ENCODE measurements around the gene TRMT6.

The TRMT6 gene, protein sequence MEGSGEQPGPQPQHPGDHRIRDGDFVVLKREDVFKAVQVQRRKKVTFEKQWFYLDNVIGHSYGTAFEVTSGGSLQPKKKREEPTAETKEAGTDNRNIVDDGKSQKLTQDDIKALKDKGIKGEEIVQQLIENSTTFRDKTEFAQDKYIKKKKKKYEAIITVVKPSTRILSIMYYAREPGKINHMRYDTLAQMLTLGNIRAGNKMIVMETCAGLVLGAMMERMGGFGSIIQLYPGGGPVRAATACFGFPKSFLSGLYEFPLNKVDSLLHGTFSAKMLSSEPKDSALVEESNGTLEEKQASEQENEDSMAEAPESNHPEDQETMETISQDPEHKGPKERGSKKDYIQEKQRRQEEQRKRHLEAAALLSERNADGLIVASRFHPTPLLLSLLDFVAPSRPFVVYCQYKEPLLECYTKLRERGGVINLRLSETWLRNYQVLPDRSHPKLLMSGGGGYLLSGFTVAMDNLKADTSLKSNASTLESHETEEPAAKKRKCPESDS

DNA sequence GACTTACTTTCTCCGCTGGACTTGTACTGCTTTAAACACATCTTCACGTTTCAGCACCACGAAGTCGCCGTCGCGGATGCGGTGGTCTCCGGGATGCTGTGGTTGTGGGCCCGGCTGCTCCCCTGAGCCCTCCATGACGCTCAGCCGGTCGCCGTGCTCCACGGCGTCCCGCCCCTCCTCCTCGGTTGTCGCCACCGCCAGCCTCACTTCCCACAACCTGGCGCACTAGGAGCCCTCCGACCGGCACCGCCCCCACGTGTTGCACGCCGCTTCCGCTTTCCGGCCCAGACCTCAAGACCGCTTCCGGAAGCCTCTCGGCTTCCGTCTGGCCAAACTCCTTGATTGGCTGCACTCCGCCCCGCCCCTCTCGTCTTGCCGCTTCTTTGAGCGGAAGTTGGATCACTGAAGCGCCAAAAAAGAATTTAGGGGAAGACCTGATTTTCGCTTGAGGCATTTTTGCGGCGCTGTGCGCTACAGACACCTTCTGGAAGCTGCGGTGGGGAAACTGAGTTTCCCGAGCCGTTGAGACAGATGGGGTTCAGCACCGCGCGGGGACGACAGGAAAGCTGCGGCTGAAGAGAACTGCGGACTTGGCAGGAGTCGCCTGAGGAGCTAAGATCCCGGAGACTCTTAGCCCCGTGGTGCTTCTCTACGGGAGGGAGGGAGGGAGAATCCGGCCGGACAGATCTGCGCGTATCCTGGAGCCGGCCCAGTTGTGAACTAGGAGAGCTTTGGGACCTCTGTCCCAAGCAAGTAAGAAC lies at the start of gene TRMT6, which contains the start of gene MCM8:
Gene TRMT6 (minus strand): TSS at position 263 of the 761 bp plus-strand sequence. CDS start 128 bp downstream, at position 135.
Gene MCM8 (plus strand): TSS at position 382 of the 761 bp plus-strand sequence. CDS start 1,364 bp downstream, outside the sequence.
- no peaks in the 10 kb centered on the region for H3K27me3 ChIP-seq (ENCODE audit: low read depth, low read length)
- H3K9me3 ChIP-seq (ENCODE audit: control insufficient read depth in 1 of 2, low read length in 2 of 2): no peaks in the 10 kb centered on the region
- H3K36me3 ChIP-seq (ENCODE audit: control insufficient read depth in 1 of 2, insufficient read depth in 2 of 2, low read length in 2 of 2): peaks cover 12 to 34% of the 10 kb centered on the region in 2 donors
- peaks cover 8 to 22% of the 10 kb centered on the region in 2 donors for H3K4me1 ChIP-seq (ENCODE audit: control insufficient read depth in 1 of 2, insufficient read depth in 2 of 2, low read length in 2 of 2)
- peak within 1 kb of the TSS; percentile 67 for H3K27ac ChIP-seq (ENCODE audit: low read length)
- H3K4me3 ChIP-seq (ENCODE audit: low read depth in 1 of 2, low read length in 2 of 2): peak within 1 kb of the TSS; percentile 85 to 88

DNA sequence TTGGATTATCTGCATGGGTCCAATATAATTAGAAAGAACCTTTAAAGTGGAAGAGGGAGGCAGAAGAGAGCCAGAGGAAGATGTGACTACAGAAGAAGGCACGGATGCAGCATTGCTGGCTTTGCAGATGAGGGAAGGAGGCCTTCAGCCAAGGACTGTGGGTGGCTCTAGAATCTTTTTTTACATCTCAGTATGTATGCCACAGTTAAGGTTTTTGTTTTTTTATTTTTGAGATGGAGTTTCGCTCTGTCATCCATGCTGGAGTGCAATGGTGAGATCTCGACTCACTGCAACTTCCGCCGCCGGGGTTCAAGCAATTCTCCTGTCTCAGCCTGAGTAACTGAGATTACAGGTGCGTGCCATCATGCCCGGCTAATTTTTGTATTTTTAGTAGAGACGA lies 49.5 kb upstream of the TRMT6 start:
- Histone ChIP-seq H3K27ac (ENCODE audit: low read length) (no peak overlapping the region), H3K27me3 (ENCODE audit: low read depth, low read length) (no peaks in the 10 kb centered on the region), H3K36me3 (ENCODE audit: control insufficient read depth in 1 of 2, insufficient read depth in 2 of 2, low read length in 2 of 2) (peaks cover 0 to 4% of the 10 kb centered on the region in 2 donors), H3K4me1 (ENCODE audit: control insufficient read depth in 1 of 2, insufficient read depth in 2 of 2, low read length in 2 of 2) (no peaks in the 10 kb centered on the region), H3K9me3 (ENCODE audit: control insufficient read depth in 1 of 2, low read length in 2 of 2) (no peaks in the 10 kb centered on the region), H3K4me3 (ENCODE audit: low read depth in 1 of 2, low read length in 2 of 2) (no peak overlapping the region)

DNA sequence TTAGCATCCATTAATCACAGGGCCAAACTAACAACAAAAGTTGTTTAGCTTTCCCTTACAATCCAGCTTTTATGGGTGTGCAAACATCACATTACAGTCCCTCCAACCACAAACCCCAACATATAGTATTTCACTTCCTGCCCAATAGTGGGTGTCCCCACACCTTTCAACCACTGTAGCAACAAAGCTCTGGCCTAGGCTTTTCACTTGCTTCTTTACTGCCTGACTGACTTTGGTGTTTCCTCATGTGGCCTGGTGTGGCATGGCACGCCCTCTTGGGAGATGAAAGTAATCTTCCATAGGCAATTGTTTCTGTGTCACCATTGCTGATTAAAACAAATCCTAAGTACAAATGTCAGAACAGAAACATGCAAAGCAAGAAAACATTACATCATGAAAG lies 46.4 kb upstream of the TRMT6 start:
- H3K27ac ChIP-seq (ENCODE audit: low read length): no peak overlapping the region
- peaks cover 0 to 4% of the 10 kb centered on the region in 2 donors for H3K36me3 ChIP-seq (ENCODE audit: control insufficient read depth in 1 of 2, insufficient read depth in 2 of 2, low read length in 2 of 2)
- H3K27me3 ChIP-seq (ENCODE audit: low read depth, low read length): no peaks in the 10 kb centered on the region
- no peak overlapping the region for H3K4me3 ChIP-seq (ENCODE audit: low read depth in 1 of 2, low read length in 2 of 2)
- H3K9me3 ChIP-seq (ENCODE audit: control insufficient read depth in 1 of 2, low read length in 2 of 2): no peaks in the 10 kb centered on the region
- H3K4me1 ChIP-seq (ENCODE audit: control insufficient read depth in 1 of 2, insufficient read depth in 2 of 2, low read length in 2 of 2): no peaks in the 10 kb centered on the region

DNA sequence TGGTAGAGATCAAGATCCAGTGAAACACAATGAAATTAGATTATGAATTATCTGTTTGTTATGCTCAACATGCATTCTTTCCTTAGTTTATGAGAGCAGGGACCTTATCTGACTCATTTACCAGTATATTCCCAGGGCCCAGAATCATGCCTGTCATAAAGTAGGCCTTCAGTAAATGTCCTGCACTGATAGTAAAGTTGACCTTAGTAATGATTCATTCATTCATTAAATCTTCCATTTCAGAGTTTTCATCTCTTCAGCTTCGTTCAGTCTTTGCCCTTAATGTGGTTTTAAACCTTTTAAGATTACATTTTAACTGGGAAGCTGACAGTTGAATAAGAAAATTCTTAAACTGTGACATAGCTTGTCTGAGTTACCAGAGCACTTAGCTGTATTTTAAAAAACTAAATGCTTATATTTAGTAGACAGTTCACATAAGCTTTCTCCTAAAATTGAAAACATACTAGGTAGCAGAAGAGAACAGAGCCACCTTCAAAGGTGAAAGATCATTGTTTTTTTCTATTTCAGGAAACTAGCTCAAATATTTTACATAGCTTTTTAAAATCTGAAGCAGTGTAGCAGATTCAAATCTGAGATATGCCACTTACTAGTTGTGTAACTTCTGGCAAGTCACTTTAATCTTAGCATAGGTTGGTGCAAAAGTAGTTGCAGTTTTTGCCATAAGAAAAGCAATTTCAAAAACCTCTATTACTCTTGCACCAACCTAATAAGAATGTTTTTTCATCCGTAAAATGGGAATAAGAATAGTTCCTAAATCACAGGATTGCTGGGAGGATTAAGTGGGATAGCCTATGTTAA lies 41.5 kb upstream of the TRMT6 start:
- H3K9me3 ChIP-seq (ENCODE audit: control insufficient read depth in 1 of 2, low read length in 2 of 2): no peaks in the 10 kb centered on the region
- peaks cover 0 to 21% of the 10 kb centered on the region in 2 donors for H3K36me3 ChIP-seq (ENCODE audit: control insufficient read depth in 1 of 2, insufficient read depth in 2 of 2, low read length in 2 of 2)
- H3K27me3 ChIP-seq (ENCODE audit: low read depth, low read length): no peaks in the 10 kb centered on the region
- no peaks in the 10 kb centered on the region for H3K4me1 ChIP-seq (ENCODE audit: control insufficient read depth in 1 of 2, insufficient read depth in 2 of 2, low read length in 2 of 2)
- H3K4me3 ChIP-seq (ENCODE audit: low read depth in 1 of 2, low read length in 2 of 2): no peak overlapping the region
- H3K27ac ChIP-seq (ENCODE audit: low read length): no peak overlapping the region

DNA sequence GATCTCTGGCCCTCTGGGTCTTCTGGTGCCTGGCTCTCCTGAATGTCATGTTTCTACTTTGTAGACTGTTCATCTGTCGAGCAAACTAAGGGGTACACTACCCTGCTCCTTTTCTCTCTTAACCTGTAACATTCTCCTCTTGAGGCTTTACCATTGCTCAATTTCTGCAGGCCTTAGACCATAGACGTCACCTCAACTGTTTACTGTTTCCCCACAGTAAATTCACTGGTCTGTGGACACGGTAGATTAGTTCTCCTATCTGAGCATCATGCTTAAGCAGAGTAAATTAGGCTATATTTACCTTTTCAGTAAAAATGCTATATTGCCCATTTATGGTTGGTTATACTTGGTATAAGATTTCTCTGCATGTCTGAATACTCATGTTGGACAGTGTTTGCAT lies 40.6 kb upstream of the TRMT6 start:
- Histone ChIP-seq H3K9me3 (ENCODE audit: control insufficient read depth in 1 of 2, low read length in 2 of 2) (no peaks in the 10 kb centered on the region), H3K36me3 (ENCODE audit: control insufficient read depth in 1 of 2, insufficient read depth in 2 of 2, low read length in 2 of 2) (peaks cover 0 to 25% of the 10 kb centered on the region in 2 donors), H3K4me1 (ENCODE audit: control insufficient read depth in 1 of 2, insufficient read depth in 2 of 2, low read length in 2 of 2) (no peaks in the 10 kb centered on the region), H3K27me3 (ENCODE audit: low read depth, low read length) (no peaks in the 10 kb centered on the region), H3K4me3 (ENCODE audit: low read depth in 1 of 2, low read length in 2 of 2) (no peak overlapping the region), H3K27ac (ENCODE audit: low read length) (no peak overlapping the region)

DNA sequence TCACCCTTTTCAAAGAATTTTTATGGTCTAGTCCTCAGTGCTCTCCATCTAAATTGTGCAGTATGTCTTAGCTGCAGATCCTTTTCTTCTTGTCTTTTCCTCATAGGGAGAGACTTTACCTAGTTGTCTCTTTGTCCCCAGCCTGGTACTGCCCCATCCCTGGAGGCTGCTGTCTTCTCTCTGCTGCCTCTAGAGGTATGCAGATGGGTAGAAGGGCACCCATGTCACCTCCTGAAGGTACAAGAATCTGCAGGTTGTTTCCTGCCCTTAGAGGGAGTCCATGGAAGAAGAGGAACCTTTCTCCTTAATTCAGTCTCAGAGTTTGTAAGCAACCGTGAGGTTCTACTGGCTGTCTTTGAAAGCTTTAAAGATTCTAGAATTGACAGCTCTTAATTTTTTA lies 39.2 kb upstream of the TRMT6 start:
- Histone ChIP-seq H3K9me3 (ENCODE audit: control insufficient read depth in 1 of 2, low read length in 2 of 2) (no peaks in the 10 kb centered on the region), H3K27ac (ENCODE audit: low read length) (no peak overlapping the region), H3K36me3 (ENCODE audit: control insufficient read depth in 1 of 2, insufficient read depth in 2 of 2, low read length in 2 of 2) (peaks cover 0 to 26% of the 10 kb centered on the region in 2 donors), H3K27me3 (ENCODE audit: low read depth, low read length) (no peaks in the 10 kb centered on the region), H3K4me1 (ENCODE audit: control insufficient read depth in 1 of 2, insufficient read depth in 2 of 2, low read length in 2 of 2) (no peaks in the 10 kb centered on the region), H3K4me3 (ENCODE audit: low read depth in 1 of 2, low read length in 2 of 2) (no peak overlapping the region)

DNA sequence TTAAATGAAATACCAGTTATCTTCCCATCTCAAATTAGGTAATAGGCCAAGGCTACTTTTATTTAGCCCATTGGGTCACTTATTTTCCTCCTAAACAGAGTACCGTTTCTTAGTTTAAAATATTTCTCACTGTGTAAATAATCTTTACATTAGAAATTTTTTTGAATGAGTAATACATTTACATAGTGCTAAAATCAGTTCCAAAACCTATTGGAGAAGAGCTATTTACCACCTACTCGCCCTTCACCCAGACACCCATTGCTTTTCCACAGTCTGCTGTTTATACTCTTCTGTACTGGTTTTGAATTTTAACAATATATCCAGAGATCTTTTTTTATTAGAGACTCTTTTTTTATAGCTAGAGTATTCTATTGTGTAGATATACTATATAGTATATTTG lies 37.0 kb upstream of the TRMT6 start:
- Histone ChIP-seq H3K27ac (ENCODE audit: low read length) (no peak overlapping the region), H3K4me3 (ENCODE audit: low read depth in 1 of 2, low read length in 2 of 2) (no peak overlapping the region), H3K9me3 (ENCODE audit: control insufficient read depth in 1 of 2, low read length in 2 of 2) (no peaks in the 10 kb centered on the region), H3K27me3 (ENCODE audit: low read depth, low read length) (no peaks in the 10 kb centered on the region), H3K4me1 (ENCODE audit: control insufficient read depth in 1 of 2, insufficient read depth in 2 of 2, low read length in 2 of 2) (no peaks in the 10 kb centered on the region), H3K36me3 (ENCODE audit: control insufficient read depth in 1 of 2, insufficient read depth in 2 of 2, low read length in 2 of 2) (peaks cover 0 to 37% of the 10 kb centered on the region in 2 donors)

DNA sequence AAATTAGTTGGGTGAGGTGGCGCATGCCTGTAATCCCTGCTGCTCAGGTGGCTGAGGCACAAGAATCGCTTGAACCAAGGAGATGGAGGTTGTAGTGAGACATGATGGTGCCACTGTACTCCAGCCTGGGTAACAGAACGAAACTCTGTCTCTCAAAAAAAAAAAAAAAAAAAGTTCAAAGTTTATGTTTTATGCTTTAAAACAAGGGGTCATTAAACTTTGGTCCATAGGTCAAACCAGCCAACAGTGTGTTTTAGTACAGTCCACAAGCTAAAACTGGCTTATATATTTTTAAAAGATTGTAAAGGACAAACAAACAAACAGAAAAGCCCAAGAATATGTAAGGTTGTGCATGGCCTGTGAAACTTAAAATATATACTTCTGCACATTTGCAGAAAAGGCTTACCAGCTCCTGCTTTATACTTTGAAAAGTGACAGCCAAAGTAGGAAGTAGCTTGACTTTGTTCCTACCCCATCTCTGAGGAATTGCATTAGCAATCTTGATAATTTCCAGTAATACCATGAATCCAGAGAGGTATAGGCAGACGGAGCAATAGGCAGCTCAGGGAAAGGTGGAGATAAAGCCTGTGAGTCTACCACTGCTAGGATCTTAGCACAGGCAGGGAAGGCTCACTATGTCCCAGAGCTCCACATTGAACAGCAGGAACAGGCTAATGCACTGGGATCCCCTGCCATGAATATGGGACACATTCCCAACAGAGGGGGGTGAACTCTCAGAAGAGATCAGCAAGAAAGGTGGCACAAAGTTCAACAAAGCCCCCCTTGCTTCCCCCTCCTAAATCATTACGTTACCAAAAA lies 30.6 kb upstream of the TRMT6 start:
- Histone ChIP-seq H3K9me3 (ENCODE audit: control insufficient read depth in 1 of 2, low read length in 2 of 2) (no peaks in the 10 kb centered on the region), H3K4me3 (ENCODE audit: low read depth in 1 of 2, low read length in 2 of 2) (no peak overlapping the region), H3K36me3 (ENCODE audit: control insufficient read depth in 1 of 2, insufficient read depth in 2 of 2, low read length in 2 of 2) (peaks cover 4 to 41% of the 10 kb centered on the region in 2 donors), H3K27ac (ENCODE audit: low read length) (no peak overlapping the region), H3K4me1 (ENCODE audit: control insufficient read depth in 1 of 2, insufficient read depth in 2 of 2, low read length in 2 of 2) (no peaks in the 10 kb centered on the region), H3K27me3 (ENCODE audit: low read depth, low read length) (no peaks in the 10 kb centered on the region)

DNA sequence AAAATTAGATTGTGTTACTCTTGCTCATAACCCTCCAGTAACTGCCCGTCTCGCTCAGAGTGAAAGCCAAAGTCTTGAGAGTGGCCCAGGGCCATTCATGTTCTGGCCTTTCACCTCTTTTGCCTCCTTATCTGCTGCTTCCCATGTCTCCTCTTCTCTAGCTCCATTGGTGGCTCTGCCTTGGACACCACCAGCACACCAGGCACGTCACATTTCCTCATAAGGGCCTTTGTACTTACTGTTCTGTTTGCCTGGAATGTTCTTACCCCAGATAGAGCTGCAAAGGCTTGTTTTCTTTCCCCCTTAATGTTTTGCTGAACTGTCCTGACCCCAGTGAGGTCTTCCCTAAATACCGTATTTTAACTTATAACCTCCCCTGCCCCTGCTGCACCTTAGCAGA lies 29.5 kb upstream of the TRMT6 start:
- no peaks in the 10 kb centered on the region for H3K4me1 ChIP-seq (ENCODE audit: control insufficient read depth in 1 of 2, insufficient read depth in 2 of 2, low read length in 2 of 2)
- H3K4me3 ChIP-seq (ENCODE audit: low read depth in 1 of 2, low read length in 2 of 2): no peak overlapping the region
- H3K9me3 ChIP-seq (ENCODE audit: control insufficient read depth in 1 of 2, low read length in 2 of 2): no peaks in the 10 kb centered on the region
- H3K27me3 ChIP-seq (ENCODE audit: low read depth, low read length): no peaks in the 10 kb centered on the region
- no peak overlapping the region for H3K27ac ChIP-seq (ENCODE audit: low read length)
- H3K36me3 ChIP-seq (ENCODE audit: control insufficient read depth in 1 of 2, insufficient read depth in 2 of 2, low read length in 2 of 2): peaks cover 4 to 40% of the 10 kb centered on the region in 2 donors

DNA sequence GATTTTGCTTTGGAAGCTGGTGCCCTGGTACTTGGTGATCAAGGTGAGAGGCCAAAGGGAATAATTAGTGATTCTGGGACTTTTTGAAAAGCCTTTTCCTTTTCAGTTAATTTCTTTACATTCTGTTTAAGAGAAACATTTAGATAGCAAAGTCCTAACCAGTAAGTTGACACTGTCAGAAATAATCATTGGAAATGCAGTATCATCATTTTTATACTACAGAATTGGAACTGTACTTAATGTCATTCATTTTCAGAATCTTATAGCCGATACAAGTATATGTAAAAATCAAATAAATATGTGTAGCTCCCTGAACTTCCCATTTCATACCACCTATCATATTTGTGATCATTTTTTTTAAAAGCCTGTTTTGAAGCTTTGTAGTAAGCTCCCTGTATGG lies 27.6 kb upstream of the TRMT6 start:
- Histone ChIP-seq H3K4me1 (ENCODE audit: control insufficient read depth in 1 of 2, insufficient read depth in 2 of 2, low read length in 2 of 2) (no peaks in the 10 kb centered on the region), H3K27me3 (ENCODE audit: low read depth, low read length) (no peaks in the 10 kb centered on the region), H3K9me3 (ENCODE audit: control insufficient read depth in 1 of 2, low read length in 2 of 2) (no peaks in the 10 kb centered on the region), H3K4me3 (ENCODE audit: low read depth in 1 of 2, low read length in 2 of 2) (no peak overlapping the region), H3K36me3 (ENCODE audit: control insufficient read depth in 1 of 2, insufficient read depth in 2 of 2, low read length in 2 of 2) (peaks cover 4 to 38% of the 10 kb centered on the region in 2 donors), H3K27ac (ENCODE audit: low read length) (no peak overlapping the region)

Data from muscle layer of duodenum (tissue), 2 donors.